ENCODE measurements around the gene RAPGEF1.

DNA sequence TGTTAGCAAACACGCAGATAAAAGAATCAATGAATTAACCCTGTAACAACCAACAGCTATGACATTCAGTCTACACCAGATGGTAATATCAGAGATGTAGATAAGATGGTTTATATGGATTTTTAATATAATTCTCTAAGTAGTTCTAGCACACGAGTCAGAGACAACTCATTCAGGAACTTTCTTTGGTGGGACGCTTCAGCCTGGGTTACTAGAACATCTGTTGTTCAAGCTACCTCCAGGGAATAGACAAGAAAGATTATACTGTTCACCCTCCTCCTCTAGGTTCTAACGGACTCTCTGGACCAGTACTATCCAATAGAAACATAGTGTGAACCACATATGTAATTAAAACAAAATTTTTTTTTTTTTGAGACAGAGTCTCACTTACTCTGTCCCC, 73.8 kb downstream of the RAPGEF1 start:
- TF ChIP-seq, protein P1, sequence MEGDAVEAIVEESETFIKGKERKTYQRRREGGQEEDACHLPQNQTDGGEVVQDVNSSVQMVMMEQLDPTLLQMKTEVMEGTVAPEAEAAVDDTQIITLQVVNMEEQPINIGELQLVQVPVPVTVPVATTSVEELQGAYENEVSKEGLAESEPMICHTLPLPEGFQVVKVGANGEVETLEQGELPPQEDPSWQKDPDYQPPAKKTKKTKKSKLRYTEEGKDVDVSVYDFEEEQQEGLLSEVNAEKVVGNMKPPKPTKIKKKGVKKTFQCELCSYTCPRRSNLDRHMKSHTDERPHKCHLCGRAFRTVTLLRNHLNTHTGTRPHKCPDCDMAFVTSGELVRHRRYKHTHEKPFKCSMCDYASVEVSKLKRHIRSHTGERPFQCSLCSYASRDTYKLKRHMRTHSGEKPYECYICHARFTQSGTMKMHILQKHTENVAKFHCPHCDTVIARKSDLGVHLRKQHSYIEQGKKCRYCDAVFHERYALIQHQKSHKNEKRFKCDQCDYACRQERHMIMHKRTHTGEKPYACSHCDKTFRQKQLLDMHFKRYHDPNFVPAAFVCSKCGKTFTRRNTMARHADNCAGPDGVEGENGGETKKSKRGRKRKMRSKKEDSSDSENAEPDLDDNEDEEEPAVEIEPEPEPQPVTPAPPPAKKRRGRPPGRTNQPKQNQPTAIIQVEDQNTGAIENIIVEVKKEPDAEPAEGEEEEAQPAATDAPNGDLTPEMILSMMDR (IDR thresholded peaks at IDR 0.05), result no peak
- no peak for TF ChIP-seq POLR2A (IDR thresholded peaks at IDR 0.05)

All from uterus (tissue), 2 donors.